GM23338 (cell line): ENCODE data around the gene SCART1.

Source experiments
- CREB1 ChIP-seq: fragments of 250-450 bp; sonication (Bioruptor Pico); IDR thresholded peaks from 2 replicates; pipeline ENCODE4 v1.5.0; 2020; ENCODE audit warnings: low read depth, mild to moderate bottlenecking, moderate library complexity
- CTCF ChIP-seq, 2 experiments: fragments of 200-600 bp in 1 of 2; sonication (generic) in 1 of 2; conservative IDR thresholded peaks; 2 replicates each; pipeline versions ENCODE4 v1.5.1 to v1.6.1; 2016 to 2017; ENCODE audit warnings: antibody characterized with exemption in 2 of 2, low read depth in 2 of 2, mild to moderate bottlenecking in 2 of 2, moderate library complexity in 1 of 2
- EZH2 ChIP-seq: fragments of 200-600 bp; sonication (generic); IDR thresholded peaks from one replicate; pipeline ENCODE4 v1.8.0; 2017; ENCODE audit warnings: antibody characterized with exemption, mild to moderate bottlenecking, low read depth; ENCODE audit not compliant: unreplicated experiment
- EZH2phosphoT487 ChIP-seq: fragments of 200-600 bp; sonication (generic); IDR thresholded peaks from one replicate; pipeline ENCODE4 v1.8.1; 2018; ENCODE audit warnings: antibody characterized with exemption; ENCODE audit not compliant: unreplicated experiment
- JUNB ChIP-seq: IDR thresholded peaks from one replicate; pipeline ENCODE4 v1.6.1; 2016; ENCODE audit warnings: antibody characterized with exemption; ENCODE audit not compliant: unreplicated experiment
- POLR2AphosphoS5 ChIP-seq: IDR thresholded peaks from 2 replicates; pipeline ENCODE4 v1.6.1; 2016; ENCODE audit warnings: antibody characterized with exemption, low read depth
- REST ChIP-seq: IDR thresholded peaks from one replicate; pipeline ENCODE4 v1.6.1; 2018; ENCODE audit warnings: antibody characterized with exemption; ENCODE audit not compliant: unreplicated experiment
- STAT1 ChIP-seq: IDR thresholded peaks from one replicate; pipeline ENCODE4 v1.6.1; 2016; ENCODE audit warnings: antibody characterized with exemption; ENCODE audit not compliant: unreplicated experiment
- ZNF331 ChIP-seq: fragments of 250-450 bp; sonication (Bioruptor Pico); IDR thresholded peaks from 2 replicates; pipeline ENCODE4 v1.5.0; 2020; ENCODE audit warnings: low read depth, mild to moderate bottlenecking, moderate library complexity

- TF ChIP-seq CTCF (conservative IDR thresholded peaks at IDR 0.05; ENCODE audit: low read depth in 2 of 2) (no peak), EZH2phosphoT487 (no peak), JUNB (no peak), POLR2AphosphoS5 (no peak), REST (no peak), EZH2 (no peak), STAT1 (no peak), ZNF331 (CRISPR knock-in tag) (no peak), CREB1 (no peak)
Observed at GRCh38 chr10:133465950-133466474, 12.3 kb downstream of the SCART1 start.
